Measurements from ENCODE around the gene NOM1.
"Not testable (repeated sequence)": the region's sequence is repeated elsewhere in the genome, so short reads cannot be mapped to it uniquely, and the experiment has no call there.

The NOM1 gene

GRCh38 chr7:156949541-156950380, at the start of gene NOM1:
Gene NOM1, plus strand, starts transcription at chr7:156949712. Its CDS starts 26 bp downstream, at chr7:156949738.
- peak; percentile 94 for DNase-seq

- DNase-seq = not testable (repeated sequence)
These were observed 49.4 kb upstream of the NOM1 start for GRCh38 chr7:156900093-156900492.

- DNase-seq = peak; percentile 15
These were observed 46.1 kb upstream of the NOM1 start for GRCh38 chr7:156903232-156903909.

- no peak for DNase-seq
These were observed 43.3 kb upstream of the NOM1 start for GRCh38 chr7:156906200-156906649.

- DNase-seq = no peak
These were observed 41.9 kb upstream of the NOM1 start for GRCh38 chr7:156907656-156908055.

- DNase-seq = not testable (repeated sequence)
These were observed 39.8 kb upstream of the NOM1 start for GRCh38 chr7:156909574-156910252.

GRCh38 chr7:156918635-156919034, 30.9 kb upstream of the NOM1 start:
- no peak for DNase-seq

- DNase-seq = no peak
These were observed 30.3 kb upstream of the NOM1 start for GRCh38 chr7:156919132-156919713.

- no peak for DNase-seq
These were observed 29.4 kb upstream of the NOM1 start for GRCh38 chr7:156920076-156920475.

- not testable (repeated sequence) for DNase-seq
These were observed 28.8 kb upstream of the NOM1 start for GRCh38 chr7:156920487-156921373.

- DNase-seq = not testable (repeated sequence)
These were observed 27.2 kb upstream of the NOM1 start for GRCh38 chr7:156922304-156922703.

- DNase-seq = not testable (repeated sequence)
These were observed 23.7 kb upstream of the NOM1 start for GRCh38 chr7:156925821-156926220.

GRCh38 chr7:156927571-156928405, 21.7 kb upstream of the NOM1 start:
- no peak for DNase-seq

GRCh38 chr7:156928406-156928747, 21.1 kb upstream of the NOM1 start:
- DNase-seq = no peak

GRCh38 chr7:156929789-156930539, 19.5 kb upstream of the NOM1 start:
- no peak for DNase-seq

- DNase-seq = no peak
These were observed 17.5 kb upstream of the NOM1 start for GRCh38 chr7:156932006-156932405.

GRCh38 chr7:156935250-156935649, 14.3 kb upstream of the NOM1 start:
- no peak for DNase-seq

- DNase-seq = not testable (repeated sequence)
These were observed 12.7 kb upstream of the NOM1 start for GRCh38 chr7:156936766-156937165.

GRCh38 chr7:156940421-156941122, 8.9 kb upstream of the NOM1 start:
- no peak for DNase-seq

Data from stimulated activated CD4-positive, alpha-beta T cell treated with anti-CD3 and anti-CD28 coated beads, Interleukin-15, amount 100 ng/mL, for 24 hours (primary cell).